ENCODE measurements around the gene PCLO.

DNA sequence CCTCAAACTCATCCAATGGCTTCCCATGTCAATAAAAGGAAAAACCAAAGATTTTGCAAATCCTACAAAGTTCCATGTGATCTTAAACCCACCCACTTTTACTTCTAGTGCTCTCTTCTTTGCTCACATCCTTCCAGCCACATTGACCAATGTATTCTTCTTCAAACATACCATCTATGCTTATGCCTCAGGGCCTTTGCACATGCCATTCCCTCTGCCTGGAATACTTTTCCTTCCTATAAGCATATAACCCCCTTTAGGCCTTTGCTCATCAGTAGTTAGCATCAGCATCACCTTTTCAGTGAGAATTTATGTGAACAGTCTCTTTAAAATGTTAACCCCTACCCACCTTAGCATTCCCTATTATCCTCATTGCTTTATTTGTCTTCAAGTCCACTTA is 11.0 kb upstream of the PCLO start:
- TF ChIP-seq, protein P1, sequence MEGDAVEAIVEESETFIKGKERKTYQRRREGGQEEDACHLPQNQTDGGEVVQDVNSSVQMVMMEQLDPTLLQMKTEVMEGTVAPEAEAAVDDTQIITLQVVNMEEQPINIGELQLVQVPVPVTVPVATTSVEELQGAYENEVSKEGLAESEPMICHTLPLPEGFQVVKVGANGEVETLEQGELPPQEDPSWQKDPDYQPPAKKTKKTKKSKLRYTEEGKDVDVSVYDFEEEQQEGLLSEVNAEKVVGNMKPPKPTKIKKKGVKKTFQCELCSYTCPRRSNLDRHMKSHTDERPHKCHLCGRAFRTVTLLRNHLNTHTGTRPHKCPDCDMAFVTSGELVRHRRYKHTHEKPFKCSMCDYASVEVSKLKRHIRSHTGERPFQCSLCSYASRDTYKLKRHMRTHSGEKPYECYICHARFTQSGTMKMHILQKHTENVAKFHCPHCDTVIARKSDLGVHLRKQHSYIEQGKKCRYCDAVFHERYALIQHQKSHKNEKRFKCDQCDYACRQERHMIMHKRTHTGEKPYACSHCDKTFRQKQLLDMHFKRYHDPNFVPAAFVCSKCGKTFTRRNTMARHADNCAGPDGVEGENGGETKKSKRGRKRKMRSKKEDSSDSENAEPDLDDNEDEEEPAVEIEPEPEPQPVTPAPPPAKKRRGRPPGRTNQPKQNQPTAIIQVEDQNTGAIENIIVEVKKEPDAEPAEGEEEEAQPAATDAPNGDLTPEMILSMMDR (IDR thresholded peaks at IDR 0.05; ENCODE audit: control extremely low read depth in 1 of 3, insufficient read depth in 1 of 3, low read depth in 1 of 3, low read length in 3 of 3) = no peak
- TF ChIP-seq BRCA1 (IDR thresholded peaks at IDR 0.05; ENCODE audit: low read depth, low read length) (no peak), JUND (IDR thresholded peaks at IDR 0.05; ENCODE audit: low read length) (no peak), EGR1 (IDR thresholded peaks at IDR 0.05; ENCODE audit: borderline replicate concordance, low read depth, low read length) (no peak), POLR2A (IDR thresholded peaks at IDR 0.05; ENCODE audit: control extremely low read depth in 1 of 2, low read depth in 2 of 2, low read length in 2 of 2) (no peak), RAD21 (IDR thresholded peaks at IDR 0.05 in 1 of 2, conservative IDR thresholded peaks at IDR 0.05 in 1 of 2; ENCODE audit: low read depth in 2 of 2, low read length in 2 of 2) (no peak), EP300 (IDR thresholded peaks at IDR 0.05; ENCODE audit: borderline replicate concordance in 1 of 2, low read depth in 2 of 2, low read length in 2 of 2) (no peak), EZH2 (IDR thresholded peaks at IDR 0.05; ENCODE audit: low read depth, low read length, severe bottlenecking) (no peak), CEBPB (IDR thresholded peaks at IDR 0.05; ENCODE audit: low read depth, low read length) (no peak), TAF1 (IDR thresholded peaks at IDR 0.05; ENCODE audit: low read depth, low read length) (no peak), POLR2AphosphoS5 (IDR thresholded peaks at IDR 0.05; ENCODE audit: low read depth, low read length) (no peak)
- TF ChIP-seq, protein P2, sequence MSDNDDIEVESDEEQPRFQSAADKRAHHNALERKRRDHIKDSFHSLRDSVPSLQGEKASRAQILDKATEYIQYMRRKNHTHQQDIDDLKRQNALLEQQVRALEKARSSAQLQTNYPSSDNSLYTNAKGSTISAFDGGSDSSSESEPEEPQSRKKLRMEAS (IDR thresholded peaks at IDR 0.05) = no peak
- TF ChIP-seq, protein P3, sequence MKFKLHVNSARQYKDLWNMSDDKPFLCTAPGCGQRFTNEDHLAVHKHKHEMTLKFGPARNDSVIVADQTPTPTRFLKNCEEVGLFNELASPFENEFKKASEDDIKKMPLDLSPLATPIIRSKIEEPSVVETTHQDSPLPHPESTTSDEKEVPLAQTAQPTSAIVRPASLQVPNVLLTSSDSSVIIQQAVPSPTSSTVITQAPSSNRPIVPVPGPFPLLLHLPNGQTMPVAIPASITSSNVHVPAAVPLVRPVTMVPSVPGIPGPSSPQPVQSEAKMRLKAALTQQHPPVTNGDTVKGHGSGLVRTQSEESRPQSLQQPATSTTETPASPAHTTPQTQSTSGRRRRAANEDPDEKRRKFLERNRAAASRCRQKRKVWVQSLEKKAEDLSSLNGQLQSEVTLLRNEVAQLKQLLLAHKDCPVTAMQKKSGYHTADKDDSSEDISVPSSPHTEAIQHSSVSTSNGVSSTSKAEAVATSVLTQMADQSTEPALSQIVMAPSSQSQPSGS (IDR thresholded peaks at IDR 0.05; ENCODE audit: low read length) = no peak
